ENCODE data around the gene TRAPPC10. TPM values are rescaled to one million over a fixed set of nuclear protein-coding genes. Genes with fewer than 3 reads are reported as not detected.

TRAPPC10 gene
- total RNA-seq, 2 experiments from 2014 or later: 98.1 to 101 TPM

DNA sequence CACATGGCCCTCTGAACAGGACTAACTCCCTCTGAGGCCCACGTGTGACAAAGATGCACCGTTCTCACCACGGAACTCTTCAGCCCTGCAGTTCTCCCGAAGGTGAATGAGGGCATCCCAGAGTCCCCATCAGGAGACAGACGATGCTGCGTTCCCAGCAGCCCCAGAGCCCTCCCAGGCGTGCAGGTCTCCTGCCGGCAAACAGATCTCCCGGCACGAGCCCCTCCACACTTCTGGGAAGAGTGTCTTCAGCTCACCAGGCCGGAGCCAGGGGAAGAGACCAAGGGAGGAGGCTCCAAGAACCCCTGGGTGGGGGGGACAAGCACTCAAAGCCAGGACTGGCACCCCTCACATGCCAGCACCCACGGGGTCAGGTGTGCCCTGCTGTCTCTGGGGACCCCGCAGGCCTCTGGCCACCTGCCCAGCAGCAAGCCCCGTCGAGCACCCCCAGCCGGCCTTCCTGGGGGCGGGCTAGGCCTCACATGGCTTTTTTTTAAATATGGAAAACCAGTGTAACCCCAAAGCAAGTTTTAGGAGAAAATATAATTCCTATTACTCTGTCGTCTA, 45.1 kb upstream of the TRAPPC10 start:
- intact Hi-C loops (cut with DNase I, micrococcal nuclease): loop anchor here in 1 of 2 experiments (10.0 kb wide), 1 partner anchor 242 kb away; no protein-coding TSS in a partner anchor
- ATAC-seq (ENCODE audit: poor library complexity) (no peak), DNase-seq (no peak)
- no peak for TF ChIP-seq CTCF (IDR thresholded peaks at IDR 0.05)
- Mint-ChIP-seq H3K27me3 (no peaks in the 10 kb centered on the region), H3K9me3 (no peaks in the 10 kb centered on the region), H3K4me1 (ENCODE audit: low read depth) (no peaks in the 10 kb centered on the region), H3K27ac (no peak overlapping the region), H3K4me3 (no peak overlapping the region), H3K36me3 (ENCODE audit: low read depth) (peaks cover 55% of the 10 kb centered on the region)
- ChIA-PET POLR2A (interaction anchor here (1.0 kb wide), 1 partner anchor 26 kb away, joined by 3 read pairs; no protein-coding TSS in a partner anchor), CTCF (no interaction called here)
- no peaks in the 10 kb centered on the region for H3K4me1 ChIP-seq (ENCODE audit: insufficient read depth, low read length)
- no peaks in the 10 kb centered on the region for H3K27me3 ChIP-seq (ENCODE audit: control insufficient read depth in 1 of 2, insufficient read depth in 2 of 2, low read length in 2 of 2)
- no peaks in the 10 kb centered on the region for H3K9me3 ChIP-seq (ENCODE audit: control insufficient read depth in 1 of 2, insufficient read depth in 1 of 2, low read length in 2 of 2)
- no peak overlapping the region for H3K27ac ChIP-seq (ENCODE audit: low read depth in 1 of 2, low read length in 2 of 2)
- peaks cover 63% of the 10 kb centered on the region for H3K36me3 ChIP-seq (ENCODE audit: insufficient read depth, low read length)
- no peak overlapping the region for H3K4me3 ChIP-seq (ENCODE audit: low read length)

- Mint-ChIP-seq H3K27me3 (no peaks in the 10 kb centered on the region), H3K9me3 (no peaks in the 10 kb centered on the region), H3K4me1 (ENCODE audit: low read depth) (no peaks in the 10 kb centered on the region), H3K27ac (no peak overlapping the region), H3K36me3 (ENCODE audit: low read depth) (peaks cover 61% of the 10 kb centered on the region), H3K4me3 (no peak overlapping the region)
- no peak overlapping the region for H3K4me3 ChIP-seq (ENCODE audit: low read length)
- no peak for TF ChIP-seq CTCF (IDR thresholded peaks at IDR 0.05)
- peaks cover 64% of the 10 kb centered on the region for H3K36me3 ChIP-seq (ENCODE audit: insufficient read depth, low read length)
- H3K4me1 ChIP-seq (ENCODE audit: insufficient read depth, low read length): no peaks in the 10 kb centered on the region
- intact Hi-C loops (cut with DNase I, micrococcal nuclease): loop anchor here in 1 of 2 experiments (10.0 kb wide), 1 partner anchor 243 kb away; no protein-coding TSS in a partner anchor
- CTCF ChIA-PET: no interaction called here
- no peaks in the 10 kb centered on the region for H3K27me3 ChIP-seq (ENCODE audit: control insufficient read depth in 1 of 2, insufficient read depth in 2 of 2, low read length in 2 of 2)
- ATAC-seq (ENCODE audit: poor library complexity) (no peak), DNase-seq (no peak)
- POLR2A ChIA-PET: no interaction called here
- H3K27ac ChIP-seq (ENCODE audit: low read depth in 1 of 2, low read length in 2 of 2): no peak overlapping the region
- no peaks in the 10 kb centered on the region for H3K9me3 ChIP-seq (ENCODE audit: control insufficient read depth in 1 of 2, insufficient read depth in 1 of 2, low read length in 2 of 2)
Measured at GRCh38 chr21:43967981-43968380, 44.1 kb upstream of the TRAPPC10 start.

GRCh38 chr21:43968410-43969114, 43.5 kb upstream of the TRAPPC10 start:
- Histone ChIP-seq H3K27ac (ENCODE audit: low read depth in 1 of 2, low read length in 2 of 2) (no peak overlapping the region), H3K4me3 (ENCODE audit: low read length) (no peak overlapping the region), H3K4me1 (ENCODE audit: insufficient read depth, low read length) (no peaks in the 10 kb centered on the region), H3K9me3 (ENCODE audit: control insufficient read depth in 1 of 2, insufficient read depth in 1 of 2, low read length in 2 of 2) (no peaks in the 10 kb centered on the region), H3K27me3 (ENCODE audit: control insufficient read depth in 1 of 2, insufficient read depth in 2 of 2, low read length in 2 of 2) (no peaks in the 10 kb centered on the region), H3K36me3 (ENCODE audit: insufficient read depth, low read length) (peaks cover 66% of the 10 kb centered on the region)
- peaks cover 61% of the 10 kb centered on the region for H3K36me3 Mint-ChIP-seq (ENCODE audit: low read depth)
- intact Hi-C loops (cut with DNase I, micrococcal nuclease): loop anchor here in 1 of 2 experiments (10.0 kb wide), 1 partner anchor 244 kb away; no protein-coding TSS in a partner anchor
- ChIA-PET CTCF (no interaction called here), POLR2A (no interaction called here)
- H3K27me3 Mint-ChIP-seq: no peaks in the 10 kb centered on the region
- no peaks in the 10 kb centered on the region for H3K4me1 Mint-ChIP-seq (ENCODE audit: low read depth)
- H3K9me3 Mint-ChIP-seq: no peaks in the 10 kb centered on the region
- no peak for DNase-seq
- H3K27ac Mint-ChIP-seq: no peak overlapping the region
- no peak overlapping the region for H3K4me3 Mint-ChIP-seq
- no peak for TF ChIP-seq CTCF (IDR thresholded peaks at IDR 0.05)
- no peak for ATAC-seq (ENCODE audit: poor library complexity)
